GM12891 (cell line): Measurements from ENCODE around the gene GRM4.

Experiments used
- DNase-seq: peaks from one replicate; pipeline ENCODE4 v3.0.0; 2011; ENCODE audit warnings: low spot score; ENCODE audit not compliant: insufficient read length
- FAIRE-seq: peaks from 2 replicates; lab custom pipeline; 2011; peaks lifted over from hg19 to GRCh38; lab: Jason Lieb, UNC
- PAX5 ChIP-seq: IDR thresholded peaks from 2 replicates; pipeline ENCODE4 v1.6.1; 2011; ENCODE audit warnings: low read length, moderate library complexity, mild to moderate bottlenecking; ENCODE audit not compliant: insufficient read depth, severe bottlenecking
- POLR2A ChIP-seq: IDR thresholded peaks from 2 replicates; pipeline ENCODE4 v1.6.1; 2011; ENCODE audit warnings: low read depth, low read length, control low read depth
- POLR2AphosphoS5 ChIP-seq: IDR thresholded peaks from 2 replicates; pipeline ENCODE4 v1.6.1; 2011; ENCODE audit warnings: low read depth, low read length, control low read depth
- POU2F2 ChIP-seq: IDR thresholded peaks from 2 replicates; pipeline ENCODE4 v1.6.1; 2011; ENCODE audit warnings: low read depth, mild to moderate bottlenecking, control low read depth, low read length, moderate library complexity
- SPI1 ChIP-seq: IDR thresholded peaks from 2 replicates; pipeline ENCODE4 v1.6.1; 2011; ENCODE audit warnings: low read depth, low read length, control low read depth
- TAF1 ChIP-seq: IDR thresholded peaks from 2 replicates; pipeline ENCODE4 v1.6.1; 2011; ENCODE audit warnings: low read depth, low read length, control low read depth

GRM4 gene

GRCh38 chr6:34066772-34067770 is 78.8 kb downstream of the GRM4 start:
- no peak for FAIRE-seq
- no peak for TF ChIP-seq POU2F2
- TF ChIP-seq POLR2A, result no peak
- TF ChIP-seq PAX5, result no peak
- no peak for TF ChIP-seq POLR2AphosphoS5
- TF ChIP-seq TAF1, result no peak
- no peak for TF ChIP-seq SPI1
- no peak for DNase-seq

GRCh38 chr6:34066218-34066571 is 79.7 kb downstream of the GRM4 start:
- FAIRE-seq (no peak), DNase-seq (no peak)
- no peak for TF ChIP-seq SPI1
- no peak for TF ChIP-seq POLR2A
- TF ChIP-seq PAX5, result no peak
- no peak for TF ChIP-seq POLR2AphosphoS5
- no peak for TF ChIP-seq POU2F2
- no peak for TF ChIP-seq TAF1

DNA sequence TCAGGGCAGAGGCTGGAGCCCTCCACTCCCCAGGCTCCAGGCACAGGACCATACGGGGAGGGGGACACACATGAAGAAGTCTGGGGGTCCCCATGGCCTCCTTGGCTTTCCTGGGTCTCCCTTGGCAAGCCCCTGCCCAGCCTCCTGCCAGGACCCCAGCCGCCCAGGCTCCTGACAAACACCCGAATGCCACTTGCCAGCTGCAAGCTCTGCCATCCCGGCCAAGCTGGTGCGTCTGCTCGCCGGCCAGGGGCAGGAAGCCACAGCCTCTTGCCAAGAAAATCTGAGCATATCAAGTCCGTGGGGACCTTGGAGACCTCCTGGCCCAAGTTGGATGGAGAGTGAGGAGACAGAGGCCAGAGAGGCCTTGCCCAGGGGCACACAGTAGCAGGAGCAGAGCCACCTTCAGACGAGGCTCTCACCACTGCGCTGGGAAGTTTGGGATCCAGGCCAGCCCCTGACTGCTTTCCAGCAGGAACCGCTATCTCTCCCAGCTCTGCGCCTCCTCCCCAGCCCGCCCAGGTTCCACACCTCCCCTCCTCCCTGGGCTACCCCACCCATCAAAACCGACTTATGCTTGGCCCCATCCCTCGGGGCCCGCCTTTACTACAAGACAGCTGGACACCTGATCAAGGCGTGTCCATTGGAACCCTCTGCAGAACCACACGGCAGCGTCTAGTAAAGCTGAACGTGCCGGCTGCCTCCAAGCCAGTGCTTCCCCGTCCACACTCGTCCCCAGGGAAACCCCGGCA is 80.2 kb downstream of the GRM4 start:
- TF ChIP-seq POU2F2, result no peak
- no peak for TF ChIP-seq POLR2AphosphoS5
- no peak for TF ChIP-seq TAF1
- no peak for TF ChIP-seq SPI1
- no peak for TF ChIP-seq PAX5
- DNase-seq, result no peak
- no peak for FAIRE-seq

- TF ChIP-seq PAX5 (no peak), POLR2A (no peak), POLR2AphosphoS5 (no peak), TAF1 (no peak)
- FAIRE-seq (no peak), DNase-seq (no peak)
Measured at GRCh38 chr6:34064675-34065074, 81.2 kb downstream of the GRM4 start.

GRCh38 chr6:34063651-34064050 is 82.2 kb downstream of the GRM4 start:
- TF ChIP-seq POU2F2 (no peak), SPI1 (no peak), POLR2A (no peak), POLR2AphosphoS5 (no peak), TAF1 (no peak), PAX5 (no peak)
- FAIRE-seq (no peak), DNase-seq (no peak)

DNA sequence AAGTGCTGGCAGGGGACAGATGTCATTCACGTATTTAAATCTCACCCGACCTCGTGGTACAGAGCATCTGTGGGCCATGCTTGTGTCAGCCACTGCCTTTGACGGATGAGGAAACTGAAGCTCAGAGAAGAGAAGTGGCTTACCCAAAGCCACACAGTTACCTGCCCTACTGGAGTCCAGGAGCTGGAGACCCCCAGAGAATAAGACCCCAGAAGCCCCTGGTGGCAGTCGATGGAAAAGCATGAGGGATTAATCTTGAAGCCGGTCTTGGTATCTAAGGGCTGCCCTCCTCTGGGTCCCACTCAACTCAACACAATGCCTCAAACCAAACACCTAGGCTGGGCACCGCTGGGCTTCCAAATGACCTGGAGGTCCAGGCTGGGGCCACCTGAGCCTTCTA is 83.1 kb downstream of the GRM4 start:
- FAIRE-seq (no peak), DNase-seq (no peak)
- no peak for TF ChIP-seq PAX5
- TF ChIP-seq SPI1, result no peak
- TF ChIP-seq POLR2A, result no peak
- no peak for TF ChIP-seq POU2F2
- no peak for TF ChIP-seq POLR2AphosphoS5
- no peak for TF ChIP-seq TAF1

- TF ChIP-seq POLR2A, result no peak
- TF ChIP-seq PAX5, result no peak
- TF ChIP-seq TAF1, result no peak
- no peak for TF ChIP-seq POLR2AphosphoS5
- no peak for TF ChIP-seq POU2F2
- TF ChIP-seq SPI1, result no peak
- DNase-seq, result no peak
- FAIRE-seq, result no peak
Measured at GRCh38 chr6:34062156-34062555, 83.7 kb downstream of the GRM4 start.

DNA sequence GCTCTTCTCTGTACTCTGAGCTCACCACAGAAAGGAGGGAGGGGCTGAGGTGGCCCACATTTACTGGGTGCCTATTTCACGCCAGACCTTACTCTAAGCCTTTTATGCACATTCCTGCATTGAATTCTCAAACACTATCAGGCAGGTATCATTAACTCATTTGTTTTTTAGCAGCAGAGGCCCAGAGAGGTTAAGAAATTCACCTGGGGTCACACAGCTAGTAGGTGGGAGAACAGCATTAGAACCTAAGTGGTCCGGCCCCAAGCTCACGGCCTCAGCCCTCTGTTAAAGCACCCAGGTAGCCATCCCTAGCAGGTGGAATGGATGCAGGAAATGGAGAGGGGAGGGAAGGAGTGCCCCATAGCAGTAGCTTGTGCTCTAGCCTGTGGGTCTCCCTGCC is 84.5 kb downstream of the GRM4 start:
- no peak for TF ChIP-seq POU2F2
- no peak for TF ChIP-seq TAF1
- no peak for TF ChIP-seq PAX5
- TF ChIP-seq POLR2A, result no peak
- no peak for TF ChIP-seq POLR2AphosphoS5
- TF ChIP-seq SPI1, result no peak
- no peak for FAIRE-seq

DNA sequence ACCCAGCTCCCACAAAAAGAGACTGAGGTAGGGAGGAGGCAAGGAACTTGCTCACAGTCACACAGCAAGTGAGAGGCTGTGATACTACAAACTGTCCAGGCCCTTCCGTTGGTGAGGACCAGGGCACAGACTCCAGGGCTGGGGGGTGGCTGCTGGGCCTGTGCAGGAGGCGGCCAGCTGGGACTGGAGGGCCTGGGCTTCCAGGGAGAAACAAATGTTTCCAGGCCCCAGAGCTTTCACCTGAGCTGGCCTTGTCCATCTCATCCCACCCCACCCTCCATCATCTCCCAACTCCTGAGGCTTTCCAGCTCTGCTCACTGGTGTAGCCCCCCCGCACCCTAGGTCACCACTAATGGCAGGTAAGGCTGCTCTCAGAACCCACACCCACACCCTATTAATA is 86.0 kb downstream of the GRM4 start:
- DNase-seq (no peak), FAIRE-seq (no peak)
- no peak for TF ChIP-seq POLR2A
- no peak for TF ChIP-seq SPI1
- no peak for TF ChIP-seq TAF1
- TF ChIP-seq PAX5, result no peak
- no peak for TF ChIP-seq POU2F2
- TF ChIP-seq POLR2AphosphoS5, result no peak

More for the DNA sequence above, 84.5 kb downstream of the GRM4 start:
- DNase-seq, result no peak
